Gastroesophageal sphincter (tissue), 4 donors: ENCODE results near the gene ACOX3. TPM values are rescaled to one million over a fixed set of nuclear protein-coding genes. Genes with fewer than 3 reads are reported as not detected.
A peak's percentile ranks its signal among the peaks of the same experiment; 100 is the strongest.

ENCODE experiments used
- ATAC-seq: fragments of 150-250 bp; one replicate; pipeline ENCODE4 v1.9.1; 2016; ENCODE audit warnings: mild to moderate bottlenecking, moderate library complexity
- H3K27ac ChIP-seq, 4 donors: fragments of 200-600 bp; sonication (generic) in 3 of 4; 1 replicate in 3 of 4; 2 replicates in 1 of 4; pipeline ENCODE4 v1.5.1; 2016 to 2019
- H3K27me3 ChIP-seq: fragments of 200-600 bp; sonication (generic); one replicate; pipeline ENCODE4 v1.5.1; 2019
- H3K36me3 ChIP-seq, 2 donors: fragments of 200-600 bp; sonication (generic); one replicate each; pipeline ENCODE4 v1.5.1; 2019; ENCODE audit warnings: control low read depth in 1 of 2
- H3K4me1 ChIP-seq, 3 donors: fragments of 200-600 bp; sonication (generic); 1 replicate in 2 of 3; 2 replicates in 1 of 3; pipeline ENCODE4 v1.5.1; 2016 to 2019; ENCODE audit warnings: control low read depth in 2 of 3
- H3K4me3 ChIP-seq, 2 donors: fragments of 200-600 bp; sonication (generic); one replicate each; pipeline ENCODE4 v1.5.1; 2019; ENCODE audit warnings: mild to moderate bottlenecking in 1 of 2, moderate library complexity in 1 of 2
- H3K9me3 ChIP-seq, 3 donors: fragments of 200-600 bp; sonication (generic); one replicate each; pipeline ENCODE4 v1.5.1; 2017 to 2019; ENCODE audit warnings: control low read depth in 2 of 3
- CTCF ChIP-seq, 4 experiments: fragments of 200-600 bp in 2 of 4; fragments of 450-650 bp in 2 of 4; sonication (generic) in 1 of 4; IDR thresholded peaks; one replicate each; pipeline ENCODE4 v1.5.1; 2017 to 2019; ENCODE audit warnings: antibody characterized with exemption in 4 of 4, mild to moderate bottlenecking in 2 of 4, moderate library complexity in 2 of 4
- EP300 ChIP-seq: sonication (generic); formaldehyde crosslinking; IDR thresholded peaks from one replicate; pipeline ENCODE4 v1.6.1; 2017; ENCODE audit warnings: antibody characterized with exemption, mild to moderate bottlenecking
- POLR2A ChIP-seq, 2 donors: fragments of 450-650 bp; IDR thresholded peaks; one replicate each; pipeline ENCODE4 v1.6.1; 2017; ENCODE audit warnings: antibody characterized with exemption in 2 of 2, mild to moderate bottlenecking in 2 of 2, moderate library complexity in 1 of 2
- POLR2AphosphoS5 ChIP-seq: sonication (generic); formaldehyde crosslinking; IDR thresholded peaks from one replicate; pipeline ENCODE4 v1.6.1; 2017; ENCODE audit warnings: antibody characterized with exemption
- WGBS, 2 donors: methylation state at CpG; one replicate each; pipeline ENCODE4 v1.1.5; 2018; ENCODE audit warnings: low coverage in 1 of 2; 5-methylcytosine and 5-hydroxymethylcytosine counted together
- total RNA-seq, 4 donors: library from RNA; depleted of rRNA; stranded (reverse); fragments of >200 nt; gene quantifications; one replicate each; pipeline ENCODE4 v1.1.0, GENCODE V29; 2016

ACOX3 gene
- total RNA-seq, 4 donors from 2014 or later = 21.5 to 79.5 (median 37.1) TPM

- Histone ChIP-seq H3K4me3 (no peak overlapping the region), H3K9me3 (peaks cover 0 to 13% (median 0%) of the 10 kb centered on the region in 3 donors), H3K36me3 (no peaks in the 10 kb centered on the region), H3K4me1 (peaks cover 4 to 25% (median 6%) of the 10 kb centered on the region in 3 donors), H3K27ac (peak overlapping the region in 2 of 4 donors; percentile 53 to 73), H3K27me3 (no peaks in the 10 kb centered on the region)
- 80% methylated on average over 1 of the region's 20 CpGs; no CpG with 5 or more reads in 1 of the 2 donors for WGBS, 2 donors
- ATAC-seq = peak; percentile 7
- TF ChIP-seq POLR2AphosphoS5 = no peak
- no peak for TF ChIP-seq POLR2A (IDR thresholded peaks at IDR 0.05)
- no peak for TF ChIP-seq CTCF (IDR thresholded peaks at IDR 0.05)
- no peak for TF ChIP-seq EP300
Observed at GRCh38 chr4:8329859-8330761, 110.4 kb downstream of the ACOX3 start.

- TF ChIP-seq POLR2A (IDR thresholded peaks at IDR 0.05) (no peak), EP300 (no peak), POLR2AphosphoS5 (no peak), CTCF (IDR thresholded peaks at IDR 0.05) (no peak)
- 100% methylated on average over 2 of the region's 6 CpGs; no CpG with 5 or more reads in 1 of the 2 donors for WGBS, 2 donors
- Histone ChIP-seq H3K4me3 (no peak overlapping the region), H3K27me3 (no peaks in the 10 kb centered on the region), H3K27ac (peak overlapping the region in 1 of 4 donors; percentile 73), H3K4me1 (peaks cover 4 to 28% (median 6%) of the 10 kb centered on the region in 3 donors), H3K9me3 (peaks cover 0 to 13% (median 0%) of the 10 kb centered on the region in 3 donors), H3K36me3 (no peaks in the 10 kb centered on the region)
- no peak for ATAC-seq
Observed at GRCh38 chr4:8329560-8329858, 111.0 kb downstream of the ACOX3 start.

GRCh38 chr4:8328866-8329559, 111.5 kb downstream of the ACOX3 start:
- H3K36me3 ChIP-seq = no peaks in the 10 kb centered on the region
- H3K9me3 ChIP-seq = peaks cover 0 to 17% (median 0%) of the 10 kb centered on the region in 3 donors
- ATAC-seq = no peak
- 40% methylated on average over 1 of the region's 13 CpGs; no CpG with 5 or more reads in 1 of the 2 donors for WGBS, 2 donors
- peaks cover 4 to 28% (median 6%) of the 10 kb centered on the region in 3 donors for H3K4me1 ChIP-seq
- no peak for TF ChIP-seq POLR2AphosphoS5
- no peak for TF ChIP-seq CTCF (IDR thresholded peaks at IDR 0.05)
- TF ChIP-seq EP300 = no peak
- TF ChIP-seq POLR2A (IDR thresholded peaks at IDR 0.05) = no peak
- no peak overlapping the region for H3K4me3 ChIP-seq
- H3K27me3 ChIP-seq = no peaks in the 10 kb centered on the region
- H3K27ac ChIP-seq = no peak overlapping the region

GRCh38 chr4:8328456-8328855, 112.1 kb downstream of the ACOX3 start:
- Histone ChIP-seq H3K9me3 (peaks cover 0 to 23% (median 0%) of the 10 kb centered on the region in 3 donors), H3K36me3 (no peaks in the 10 kb centered on the region), H3K4me3 (no peak overlapping the region), H3K27ac (no peak overlapping the region), H3K27me3 (no peaks in the 10 kb centered on the region), H3K4me1 (peaks cover 4 to 28% (median 6%) of the 10 kb centered on the region in 3 donors)
- ATAC-seq = no peak
- 86 to 100% methylated on average over 1 of the region's 3 CpGs for WGBS, 2 donors
- TF ChIP-seq POLR2AphosphoS5 = no peak
- TF ChIP-seq CTCF (IDR thresholded peaks at IDR 0.05) = no peak
- TF ChIP-seq EP300 = no peak
